ENCODE results near the gene GRIA3.
A peak's percentile ranks its signal among the peaks of the same experiment; 100 is the strongest.

Gene GRIA3

DNA sequence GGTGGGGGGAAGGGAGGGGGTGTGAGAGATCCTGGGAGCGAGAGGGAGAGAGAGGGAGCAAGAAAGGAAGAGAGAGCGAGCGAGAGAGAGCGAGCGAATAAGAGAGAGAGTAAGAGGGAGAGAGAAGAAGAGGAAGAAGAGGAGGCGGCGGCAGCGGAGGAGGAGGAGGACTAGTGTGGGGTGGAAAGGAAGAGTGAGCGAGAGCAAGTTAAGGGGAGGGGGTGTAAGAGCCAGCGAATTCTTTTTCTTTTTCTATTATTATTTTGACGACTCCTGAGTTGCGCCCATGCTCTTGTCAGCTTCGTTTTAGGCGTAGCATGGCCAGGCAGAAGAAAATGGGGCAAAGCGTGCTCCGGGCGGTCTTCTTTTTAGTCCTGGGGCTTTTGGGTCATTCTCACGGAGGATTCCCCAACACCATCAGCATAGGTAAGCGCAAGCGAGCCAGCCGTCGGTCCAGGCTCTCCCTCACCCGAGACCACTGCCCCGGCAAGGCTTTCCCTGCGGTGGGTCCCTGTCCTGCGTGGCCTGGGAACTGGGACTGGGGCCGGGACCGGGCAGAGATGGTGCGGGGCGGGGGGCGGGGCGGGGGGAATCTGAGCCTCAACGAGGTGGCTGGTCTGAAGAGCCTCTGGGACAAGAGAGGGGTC is at the start of gene GRIA3:
Gene GRIA3 (plus strand): TSS at position 60 of the 647 bp plus-strand sequence. CDS start 258 bp downstream, at position 318.
- no peak for DNase-seq (ENCODE audit: low spot score)

DNA sequence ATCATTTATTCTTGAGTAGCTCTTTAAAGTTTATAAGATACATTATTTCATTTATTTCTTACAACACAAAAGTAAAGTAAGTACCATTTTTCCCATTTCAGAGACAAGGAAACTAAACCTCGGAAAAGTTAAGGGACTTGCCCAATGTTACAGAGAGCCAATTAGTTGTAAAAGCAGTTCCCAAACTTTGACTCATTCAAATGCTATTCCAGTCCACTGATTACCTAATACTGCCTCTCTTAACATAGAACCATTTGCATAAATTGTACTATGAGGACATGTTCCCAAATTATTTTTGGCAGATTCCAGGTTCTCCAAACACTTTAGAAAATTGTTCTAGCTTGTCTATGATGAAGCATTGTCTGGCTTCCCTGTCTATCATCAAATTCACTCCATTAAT is 45.6 kb upstream of the GRIA3 start:
- no peak for DNase-seq (ENCODE audit: low spot score)

DNA sequence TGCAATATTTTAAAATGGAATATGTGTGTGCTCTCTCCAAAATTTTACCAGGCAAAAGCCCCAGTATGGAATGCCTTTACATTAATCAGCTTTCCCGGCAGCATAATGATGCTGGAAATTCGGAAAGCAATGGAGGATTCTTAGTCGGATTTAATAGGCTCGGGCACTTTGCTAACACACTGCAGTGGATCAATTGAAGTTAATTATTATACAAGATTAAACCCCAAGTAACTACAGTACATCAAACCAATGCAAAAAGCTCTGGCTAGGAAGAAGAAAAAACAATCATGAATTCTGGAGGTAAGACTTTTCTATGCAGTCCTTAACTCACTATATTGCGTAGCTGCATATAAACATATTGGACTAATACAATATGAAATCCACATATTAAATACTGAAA is 43.6 kb upstream of the GRIA3 start:
- no peak for DNase-seq (ENCODE audit: low spot score)

GRCh38 chrX:123140904-123141303 is 43.2 kb upstream of the GRIA3 start:
- no peak for DNase-seq (ENCODE audit: low spot score)

DNA sequence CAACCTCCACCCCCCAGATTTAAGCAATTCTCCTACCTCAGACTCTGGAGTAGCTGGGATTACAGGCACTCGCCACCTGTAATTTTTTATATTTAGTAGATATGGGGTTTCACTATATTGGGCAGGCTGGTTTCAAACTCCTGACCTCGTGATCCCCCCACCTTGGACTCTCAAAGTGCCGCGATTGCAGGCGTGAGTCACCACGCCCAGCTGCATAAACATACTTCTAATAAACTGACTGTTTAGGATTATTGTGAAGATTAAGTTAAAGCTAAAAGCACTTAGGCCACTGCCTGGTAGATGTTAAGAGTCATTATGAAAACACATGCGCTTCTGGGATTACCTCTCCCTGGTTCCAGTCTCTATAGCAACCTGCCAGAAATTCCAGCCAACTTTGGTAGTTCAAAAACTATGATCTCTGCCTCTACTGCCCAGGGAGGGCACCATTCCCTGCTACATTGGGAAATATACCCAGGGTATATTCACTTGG is 30.2 kb upstream of the GRIA3 start:
- DNase-seq (ENCODE audit: low spot score) = no peak

DNA sequence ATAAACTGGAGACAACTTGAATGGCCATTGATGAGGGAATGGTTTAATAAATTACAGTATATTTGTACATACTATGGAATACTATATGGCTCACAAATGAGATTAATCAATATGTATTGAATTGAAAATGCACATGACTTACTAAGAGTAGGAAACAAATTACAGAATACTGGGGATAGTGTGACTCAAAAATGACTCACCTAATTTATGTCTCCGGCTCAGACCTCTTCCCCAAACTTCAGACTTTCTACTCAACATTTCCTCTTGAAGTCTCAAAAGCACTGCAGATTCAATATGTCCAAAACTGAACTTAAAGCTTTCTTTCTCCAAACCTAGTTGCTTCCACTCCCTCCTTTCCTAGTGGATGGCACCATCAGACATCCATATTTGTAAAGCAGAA is 28.8 kb upstream of the GRIA3 start:
- DNase-seq (ENCODE audit: low spot score) = no peak

DNA sequence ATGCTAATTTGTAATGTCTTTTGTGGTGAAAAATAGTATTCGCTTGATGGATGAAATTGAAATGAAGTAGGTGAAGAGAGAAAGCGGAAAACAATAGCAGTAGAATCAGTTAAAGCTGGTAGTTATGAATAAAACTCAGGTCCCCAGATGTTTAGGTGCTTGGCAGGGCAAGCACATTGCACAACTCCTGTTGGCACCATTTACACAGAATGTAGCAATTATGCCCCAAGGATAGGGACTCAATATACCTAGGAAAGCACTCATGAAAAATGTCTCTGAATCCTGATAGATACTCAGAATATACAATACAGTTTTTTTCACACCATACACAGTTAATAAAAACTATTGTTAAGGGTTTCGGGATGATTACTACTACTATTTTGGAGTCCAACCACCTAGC is 26.5 kb upstream of the GRIA3 start:
- no peak for DNase-seq (ENCODE audit: low spot score)

GRCh38 chrX:123159403-123159802 is 24.7 kb upstream of the GRIA3 start:
- DNase-seq (ENCODE audit: low spot score) = no peak

GRCh38 chrX:123167621-123168020 is 16.5 kb upstream of the GRIA3 start:
- no peak for DNase-seq (ENCODE audit: low spot score)

- peak; percentile 1 for DNase-seq (ENCODE audit: low spot score)
These were observed 14.7 kb upstream of the GRIA3 start for GRCh38 chrX:123169247-123169901.

GRCh38 chrX:123170546-123170945 is 13.5 kb upstream of the GRIA3 start:
- no peak for DNase-seq (ENCODE audit: low spot score)

DNA sequence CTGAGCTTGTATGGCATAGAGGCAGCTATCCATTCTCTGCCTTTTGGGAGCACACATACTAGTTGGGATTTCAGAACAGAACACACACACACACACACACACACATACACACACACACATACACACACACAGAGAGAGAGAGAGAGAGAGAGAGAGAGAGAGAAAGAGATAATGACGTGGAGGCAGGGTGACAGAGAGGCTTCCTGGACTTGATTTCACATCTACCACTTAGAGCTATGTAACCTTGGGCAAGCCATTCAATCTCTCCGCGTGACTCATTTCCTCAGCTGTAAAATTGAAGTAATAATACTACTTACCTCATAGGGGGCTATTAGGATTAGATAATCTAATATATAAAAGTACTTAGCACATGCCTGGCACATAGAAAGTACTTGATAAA is 12.3 kb upstream of the GRIA3 start:
- DNase-seq (ENCODE audit: low spot score) = no peak

DNA sequence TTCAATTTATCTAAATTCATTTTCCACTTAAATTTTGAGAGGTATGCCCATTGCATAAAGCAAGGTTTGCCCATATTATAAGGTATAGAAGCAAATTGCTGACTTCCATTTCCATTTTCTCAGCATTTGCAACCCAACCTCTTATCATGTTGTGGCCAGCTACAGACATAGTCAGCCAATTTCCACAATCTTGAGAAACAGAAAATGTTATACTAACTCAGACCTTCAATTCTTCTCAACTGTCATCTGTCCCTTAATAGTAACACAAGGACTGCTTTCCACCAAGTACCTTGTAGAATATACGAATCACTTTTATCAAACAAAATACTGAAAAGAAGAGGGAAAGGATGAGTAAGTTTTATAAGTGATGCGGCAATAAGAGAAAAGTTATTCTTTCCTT is 11.2 kb upstream of the GRIA3 start:
- DNase-seq (ENCODE audit: low spot score) = no peak

DNA sequence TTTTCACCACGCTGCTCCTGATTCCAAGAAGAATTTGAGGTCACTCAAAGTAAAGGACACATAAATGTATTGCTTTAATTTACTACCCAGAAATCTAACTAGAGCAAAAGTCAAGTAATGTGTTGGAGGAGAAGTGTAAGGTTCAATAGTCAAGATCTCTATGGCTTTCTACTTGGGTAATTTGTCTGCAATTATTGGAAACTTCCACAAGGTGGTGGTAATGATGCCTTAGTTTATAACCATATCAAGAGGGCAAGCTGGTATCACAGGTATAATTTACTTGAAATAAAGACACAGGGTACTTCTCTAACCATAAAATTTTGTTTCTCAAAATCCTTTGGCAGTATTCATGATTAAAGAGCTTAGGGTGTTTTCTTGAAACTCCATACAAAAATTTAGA is 10.2 kb upstream of the GRIA3 start:
- DNase-seq (ENCODE audit: low spot score) = peak; percentile 5

DNA sequence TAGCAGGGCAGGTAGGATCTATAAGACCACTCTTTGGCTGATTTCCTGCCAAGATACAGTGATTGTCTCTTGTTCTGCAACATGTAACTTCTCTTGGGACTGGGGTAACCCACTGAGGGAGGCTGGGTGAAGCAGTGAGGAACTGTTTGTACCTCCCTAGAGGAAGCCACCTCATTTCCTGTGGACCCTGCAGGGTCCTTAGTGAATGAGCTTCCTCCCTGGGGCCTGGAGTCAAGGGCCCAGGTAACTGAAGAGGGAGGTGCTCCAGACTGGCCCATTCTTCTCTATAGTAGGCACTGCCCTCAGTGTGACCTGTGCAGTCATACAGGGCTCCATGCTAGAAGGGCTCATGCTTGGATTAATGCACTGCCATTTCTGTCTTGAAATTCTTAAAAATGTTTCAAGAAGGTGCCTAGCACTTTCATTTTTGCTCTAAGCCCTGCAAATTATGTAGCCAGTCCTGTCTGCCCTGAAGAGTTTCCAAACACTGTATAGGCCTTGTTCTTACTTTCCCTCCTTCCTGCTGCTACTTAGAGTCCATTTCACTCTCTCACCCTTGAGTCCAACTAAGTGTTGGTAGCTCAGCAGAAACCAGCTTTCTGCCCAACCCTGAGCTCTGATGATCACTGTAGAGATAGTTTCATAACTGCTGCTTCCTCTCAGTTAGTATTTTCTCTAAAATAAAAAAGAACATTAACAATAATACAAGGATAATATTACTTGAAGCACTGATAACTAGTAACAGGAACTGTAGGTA is 8.5 kb upstream of the GRIA3 start:
- DNase-seq (ENCODE audit: low spot score) = no peak

DNA sequence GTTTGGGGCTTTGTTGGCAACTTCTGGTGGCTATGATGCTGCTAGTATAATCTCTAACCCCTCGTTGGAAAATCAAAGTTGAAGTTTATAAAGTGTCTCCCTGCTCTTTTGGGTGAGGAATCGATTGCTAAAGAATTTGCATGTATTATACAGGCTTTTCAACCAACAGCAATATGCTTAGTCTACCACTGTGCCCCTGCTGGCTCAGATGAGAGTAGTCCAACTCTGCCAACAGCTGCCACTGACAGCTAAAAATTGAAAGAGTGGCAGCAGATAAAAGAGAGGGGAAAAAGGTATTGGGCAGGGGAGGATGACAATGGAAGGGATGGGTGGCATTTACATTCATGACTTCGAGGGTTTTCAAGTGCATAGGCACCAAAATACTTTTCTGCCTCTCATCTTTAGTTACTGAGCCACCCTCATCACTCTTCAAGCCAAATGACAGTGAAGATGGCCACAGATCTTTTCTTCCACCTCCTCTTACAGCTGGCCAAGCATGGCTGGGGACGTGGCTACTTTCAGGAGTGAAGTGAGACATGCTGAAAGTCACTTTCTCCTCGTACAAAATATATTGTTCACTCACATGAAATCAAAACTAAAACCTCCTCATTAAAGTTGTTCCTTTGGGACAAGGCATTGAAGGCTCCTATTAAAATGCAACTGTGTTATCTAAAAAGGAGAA is 2.7 kb upstream of the GRIA3 start:
- no peak for DNase-seq (ENCODE audit: low spot score)

DNA sequence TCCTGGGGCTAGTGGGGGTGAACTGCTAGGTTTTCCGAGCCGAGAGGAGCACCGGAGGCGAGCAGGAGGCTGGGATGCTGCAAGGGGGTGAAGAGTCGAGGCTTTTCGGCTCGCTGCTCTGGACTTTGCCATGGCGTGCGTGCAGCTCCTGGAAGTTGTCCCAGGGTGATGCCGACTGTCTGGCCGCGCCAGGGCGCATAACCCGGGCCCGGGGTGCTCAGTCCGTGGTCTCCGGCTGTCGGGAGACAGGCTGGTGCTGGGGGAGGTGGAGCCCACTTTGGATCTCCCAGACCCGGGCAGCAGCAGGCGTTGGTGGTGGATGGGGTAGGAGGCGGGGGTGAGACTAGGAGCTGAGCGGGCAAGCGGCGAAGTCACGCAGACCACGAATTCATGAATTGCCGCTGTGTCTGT is 793 bp downstream of the GRIA3 start:
- DNase-seq (ENCODE audit: low spot score) = no peak

GRCh38 chrX:123185721-123186120 is 1.6 kb downstream of the GRIA3 start:
- no peak for DNase-seq (ENCODE audit: low spot score)

- no peak for DNase-seq (ENCODE audit: low spot score)
These were observed 2.7 kb downstream of the GRIA3 start for GRCh38 chrX:123186801-123187200.

GRCh38 chrX:123188081-123188480 is 4.0 kb downstream of the GRIA3 start:
- DNase-seq (ENCODE audit: low spot score) = no peak

GRCh38 chrX:123189338-123189737 is 5.3 kb downstream of the GRIA3 start:
- DNase-seq (ENCODE audit: low spot score) = no peak

GRCh38 chrX:123190096-123190495 is 6.0 kb downstream of the GRIA3 start:
- no peak for DNase-seq (ENCODE audit: low spot score)

GRCh38 chrX:123193101-123193500 is 9.0 kb downstream of the GRIA3 start:
- DNase-seq (ENCODE audit: low spot score) = no peak

All from SW480 (cell line).